K562 (cell line): ENCODE data around the gene AGK.

Experiments used
- CHCHD3 ChIP-seq: fragments of 250-450 bp; sonication (Bioruptor Pico); IDR thresholded peaks from 2 replicates; pipeline ENCODE4 v2.1.2; 2022; ENCODE audit warnings: mild to moderate bottlenecking
- MXI1 ChIP-seq: IDR thresholded peaks from 2 replicates; pipeline ENCODE4 v1.6.1; 2011; ENCODE audit warnings: low read depth, mild to moderate bottlenecking, improper control_type of control experiment, low read length
- NFE2L1 ChIP-seq: fragments of 450-650 bp; IDR thresholded peaks from 2 replicates; pipeline ENCODE4 v1.6.1; 2016; ENCODE audit warnings: missing genetic modification characterization, low read depth, mild to moderate bottlenecking, missing compliant biosample characterization, moderate library complexity, borderline replicate concordance
- PHF8 ChIP-seq: fragments of 200-600 bp; sonication (generic); IDR thresholded peaks from 2 replicates; pipeline ENCODE4 v1.6.1; 2012; ENCODE audit warnings: mixed run types, mild to moderate bottlenecking, inconsistent platforms, low read length, moderate library complexity, borderline replicate concordance
- USF1 ChIP-seq: sonication (generic); formaldehyde crosslinking; IDR thresholded peaks from 2 replicates; pipeline ENCODE4 v1.9.0; 2022; ENCODE audit warnings: mild to moderate bottlenecking, missing genetic modification reagents
- TF ChIP-seq, protein P1 (sequence below): fragments of 200-800 bp; sonication (Bioruptor generic); IDR thresholded peaks from 2 replicates; pipeline ENCODE4 v1.6.1; 2016; ENCODE audit warnings: missing genetic modification characterization, missing compliant biosample characterization

DNA sequence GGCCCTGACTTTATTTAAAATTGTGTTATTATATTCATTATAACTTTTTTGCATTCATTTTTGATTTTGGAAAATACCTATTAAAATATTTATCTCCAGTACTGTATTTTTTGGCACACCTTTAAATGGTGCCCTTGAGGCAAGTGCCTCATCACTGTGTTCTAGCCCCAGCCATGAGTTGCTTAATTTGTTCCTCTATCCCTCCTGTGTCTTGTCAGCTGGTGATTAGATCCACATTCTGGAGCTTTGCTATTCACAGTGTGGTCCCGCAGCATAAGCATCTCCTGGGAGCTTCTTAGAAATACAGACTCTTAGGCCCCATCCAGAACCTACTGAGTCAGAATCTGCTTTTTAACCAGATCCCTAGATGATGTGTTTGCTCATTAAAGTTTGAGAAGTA, 19.8 kb downstream of the AGK start:
- TF ChIP-seq, protein P1, sequence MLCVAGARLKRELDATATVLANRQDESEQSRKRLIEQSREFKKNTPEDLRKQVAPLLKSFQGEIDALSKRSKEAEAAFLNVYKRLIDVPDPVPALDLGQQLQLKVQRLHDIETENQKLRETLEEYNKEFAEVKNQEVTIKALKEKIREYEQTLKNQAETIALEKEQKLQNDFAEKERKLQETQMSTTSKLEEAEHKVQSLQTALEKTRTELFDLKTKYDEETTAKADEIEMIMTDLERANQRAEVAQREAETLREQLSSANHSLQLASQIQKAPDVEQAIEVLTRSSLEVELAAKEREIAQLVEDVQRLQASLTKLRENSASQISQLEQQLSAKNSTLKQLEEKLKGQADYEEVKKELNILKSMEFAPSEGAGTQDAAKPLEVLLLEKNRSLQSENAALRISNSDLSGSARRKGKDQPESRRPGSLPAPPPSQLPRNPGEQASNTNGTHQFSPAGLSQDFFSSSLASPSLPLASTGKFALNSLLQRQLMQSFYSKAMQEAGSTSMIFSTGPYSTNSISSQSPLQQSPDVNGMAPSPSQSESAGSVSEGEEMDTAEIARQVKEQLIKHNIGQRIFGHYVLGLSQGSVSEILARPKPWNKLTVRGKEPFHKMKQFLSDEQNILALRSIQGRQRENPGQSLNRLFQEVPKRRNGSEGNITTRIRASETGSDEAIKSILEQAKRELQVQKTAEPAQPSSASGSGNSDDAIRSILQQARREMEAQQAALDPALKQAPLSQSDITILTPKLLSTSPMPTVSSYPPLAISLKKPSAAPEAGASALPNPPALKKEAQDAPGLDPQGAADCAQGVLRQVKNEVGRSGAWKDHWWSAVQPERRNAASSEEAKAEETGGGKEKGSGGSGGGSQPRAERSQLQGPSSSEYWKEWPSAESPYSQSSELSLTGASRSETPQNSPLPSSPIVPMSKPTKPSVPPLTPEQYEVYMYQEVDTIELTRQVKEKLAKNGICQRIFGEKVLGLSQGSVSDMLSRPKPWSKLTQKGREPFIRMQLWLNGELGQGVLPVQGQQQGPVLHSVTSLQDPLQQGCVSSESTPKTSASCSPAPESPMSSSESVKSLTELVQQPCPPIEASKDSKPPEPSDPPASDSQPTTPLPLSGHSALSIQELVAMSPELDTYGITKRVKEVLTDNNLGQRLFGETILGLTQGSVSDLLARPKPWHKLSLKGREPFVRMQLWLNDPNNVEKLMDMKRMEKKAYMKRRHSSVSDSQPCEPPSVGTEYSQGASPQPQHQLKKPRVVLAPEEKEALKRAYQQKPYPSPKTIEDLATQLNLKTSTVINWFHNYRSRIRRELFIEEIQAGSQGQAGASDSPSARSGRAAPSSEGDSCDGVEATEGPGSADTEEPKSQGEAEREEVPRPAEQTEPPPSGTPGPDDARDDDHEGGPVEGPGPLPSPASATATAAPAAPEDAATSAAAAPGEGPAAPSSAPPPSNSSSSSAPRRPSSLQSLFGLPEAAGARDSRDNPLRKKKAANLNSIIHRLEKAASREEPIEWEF (CRISPR knock-in tag): no peak
- TF ChIP-seq CHCHD3: no peak
- TF ChIP-seq NFE2L1: no peak
- no peak for TF ChIP-seq USF1 (CRISPR knock-in tag)
- no peak for TF ChIP-seq PHF8
- TF ChIP-seq MXI1: no peak
